SK-N-SH (cell line): Measurements from ENCODE around the gene OLFML3. TPM values are rescaled to one million over a fixed set of nuclear protein-coding genes. Genes with fewer than 3 reads are reported as not detected.

Source experiments
- CTCF ChIA-PET: fragments of 300-600, 350-600 bp; formaldehyde crosslinking; extraction: SDS; loops from one replicate; lab custom pipeline; 2021; lab: Yijun Ruan, JAX
- POLR2A ChIA-PET: fragments of 350-600 bp; sonication (Branson Sonifier 250); formaldehyde crosslinking; extraction: SDS; loops from one replicate; lab custom pipeline; 2020; ENCODE audit warnings: antibody characterized with exemption, inconsistent platforms; lab: Yijun Ruan, JAX
- DNase-seq: peaks from one replicate; pipeline ENCODE4 v3.0.0; 2012
- H2AFZ ChIP-seq: fragments of 200-600 bp; sonication (generic); 2 replicates; pipeline ENCODE4 v1.8.1; 2016; ENCODE audit warnings: antibody characterized with exemption, mild to moderate bottlenecking, low read depth
- H3F3A ChIP-seq: fragments of 200-600 bp; sonication (generic); replicated peaks from 2 replicates; pipeline ENCODE3; 2016; ENCODE audit warnings: antibody characterized with exemption, mild to moderate bottlenecking; ENCODE audit not compliant: insufficient read depth
- H3K27ac ChIP-seq, 2 experiments: fragments of 200-500 bp in 1 of 2; fragments of 200-600 bp in 1 of 2; sonication (Bioruptor generic) in 1 of 2; sonication (generic), shearing (Covaris generic) in 1 of 2; 2 replicates each; pipeline versions ENCODE4 v1.5.1 to v1.6.1; 2014 to 2016; ENCODE audit warnings: low read depth in 2 of 2, inconsistent platforms in 1 of 2, low read length in 1 of 2, mild to moderate bottlenecking in 1 of 2, mixed read lengths in 1 of 2
- H3K27me3 ChIP-seq: fragments of 200-600 bp; sonication (generic), shearing (Covaris generic); 2 replicates; pipeline ENCODE4 v1.6.1; 2016; ENCODE audit warnings: mixed run types; ENCODE audit not compliant: insufficient read depth
- H3K36me3 ChIP-seq, 2 experiments: fragments of 200-500 bp in 1 of 2; fragments of 200-600 bp in 1 of 2; sonication (Bioruptor generic) in 1 of 2; sonication (generic) in 1 of 2; replicated peaks in 1 of 2; 2 replicates each; pipeline versions ENCODE3 to v1.5.1; 2014 to 2016; ENCODE audit warnings: low read length in 1 of 2, mild to moderate bottlenecking in 1 of 2; ENCODE audit not compliant: insufficient read depth in 2 of 2, control insufficient read depth in 1 of 2
- H3K4me1 ChIP-seq, 2 experiments: fragments of 200-500 bp in 1 of 2; fragments of 200-600 bp in 1 of 2; sonication (Bioruptor generic) in 1 of 2; sonication (generic), shearing (Covaris generic) in 1 of 2; 2 replicates each; pipeline versions ENCODE4 v1.5.1 to v1.6.1; 2014 to 2016; ENCODE audit warnings: low read depth in 1 of 2, low read length in 1 of 2, mixed run types in 1 of 2; ENCODE audit not compliant: insufficient read depth in 2 of 2, control insufficient read depth in 1 of 2
- H3K4me2 ChIP-seq: fragments of 200-600 bp; sonication (generic), shearing (Covaris generic); 2 replicates; pipeline ENCODE4 v1.6.1; 2017; ENCODE audit warnings: mixed run types
- H3K4me3 ChIP-seq, 2 experiments: fragments of 200-500 bp in 1 of 2; fragments of 200-600 bp in 1 of 2; sonication (Bioruptor generic) in 1 of 2; sonication (generic), shearing (Covaris generic) in 1 of 2; 2 replicates each; pipeline versions ENCODE4 v1.5.1 to v1.8.1; 2014 to 2016; ENCODE audit warnings: low read depth in 2 of 2, inconsistent platforms in 1 of 2, low read length in 1 of 2, mild to moderate bottlenecking in 1 of 2, mixed read lengths in 1 of 2, moderate library complexity in 1 of 2
- H3K79me2 ChIP-seq: fragments of 200-600 bp; sonication (generic); 2 replicates; pipeline ENCODE4 v1.8.1; 2017; ENCODE audit warnings: mild to moderate bottlenecking; ENCODE audit not compliant: insufficient read depth
- H3K9ac ChIP-seq: fragments of 200-600 bp; sonication (generic); 2 replicates; pipeline ENCODE4 v1.6.1; 2017; ENCODE audit warnings: mixed run types
- H3K9me2 ChIP-seq: fragments of 200-600 bp; sonication (generic); 2 replicates; pipeline ENCODE4 v1.6.1; 2017; ENCODE audit warnings: mixed run types
- H3K9me3 ChIP-seq: fragments of 200-600 bp; sonication (generic); 2 replicates; pipeline ENCODE4 v1.6.1; 2017; ENCODE audit warnings: mixed run types, mild to moderate bottlenecking, moderate library complexity
- H4K20me1 ChIP-seq: fragments of 200-600 bp; sonication (generic); 2 replicates; pipeline ENCODE4 v1.6.1; 2017; ENCODE audit warnings: mild to moderate bottlenecking, mixed run types; ENCODE audit not compliant: insufficient read depth
- CHD2 ChIP-seq: fragments of 150-350 bp; IDR thresholded peaks from 2 replicates; pipeline ENCODE4 v1.6.1; 2018; ENCODE audit warnings: low read length; ENCODE audit not compliant: partially characterized antibody
- CTCF ChIP-seq: fragments of 200-600 bp; sonication (generic); IDR thresholded peaks from 2 replicates; pipeline ENCODE4 v1.6.1; 2017; ENCODE audit warnings: antibody characterized with exemption, mild to moderate bottlenecking, moderate library complexity
- EP300 ChIP-seq, 2 experiments: IDR thresholded peaks; 2 replicates each; pipeline versions ENCODE4 v1.4.0 to v1.6.1; 2012; ENCODE audit warnings: borderline replicate concordance in 1 of 2, low read depth in 1 of 2, low read length in 1 of 2
- FOXM1 ChIP-seq: IDR thresholded peaks from 2 replicates; pipeline ENCODE4 v1.4.0; 2012; ENCODE audit warnings: low read depth, mild to moderate bottlenecking
- GABPA ChIP-seq: IDR thresholded peaks from 2 replicates; pipeline ENCODE4 v1.4.0; 2012; ENCODE audit warnings: low read depth, mild to moderate bottlenecking
- MXI1 ChIP-seq: IDR thresholded peaks from 2 replicates; pipeline ENCODE4 v1.6.1; 2012; ENCODE audit warnings: mild to moderate bottlenecking, low read depth, low read length, improper control_type of control experiment
- NRF1 ChIP-seq: IDR thresholded peaks from 2 replicates; pipeline ENCODE4 v1.6.1; 2012; ENCODE audit warnings: low read depth, mild to moderate bottlenecking, low read length
- RCOR1 ChIP-seq: fragments of 150-350 bp; IDR thresholded peaks from 2 replicates; pipeline ENCODE4 v1.6.1; 2017; ENCODE audit warnings: antibody characterized with exemption, low read length
- REST ChIP-seq: IDR thresholded peaks from 2 replicates; pipeline ENCODE4 v1.6.1; 2012; ENCODE audit warnings: mild to moderate bottlenecking, low read depth, low read length, moderate library complexity
- RXRA ChIP-seq: IDR thresholded peaks from 2 replicates; pipeline ENCODE4 v1.4.0; 2012; ENCODE audit warnings: low read depth, mild to moderate bottlenecking, borderline replicate concordance
- SIN3A ChIP-seq: IDR thresholded peaks from 2 replicates; pipeline ENCODE4 v1.6.1; 2012; ENCODE audit warnings: low read depth, mild to moderate bottlenecking, low read length, moderate library complexity, borderline replicate concordance
- SMC3 ChIP-seq: IDR thresholded peaks from 2 replicates; pipeline ENCODE4 v1.6.1; 2012; ENCODE audit warnings: low read depth, low read length, improper control_type of control experiment
- TAF1 ChIP-seq: IDR thresholded peaks from 2 replicates; pipeline ENCODE4 v1.6.1; 2012; ENCODE audit warnings: low read depth, mild to moderate bottlenecking, low read length, moderate library complexity, borderline replicate concordance
- TEAD4 ChIP-seq: IDR thresholded peaks from 2 replicates; pipeline ENCODE4 v1.4.0; 2012; ENCODE audit warnings: mild to moderate bottlenecking, borderline replicate concordance; ENCODE audit not compliant: insufficient read depth
- YY1 ChIP-seq: IDR thresholded peaks from 2 replicates; pipeline ENCODE4 v1.4.0; 2012; ENCODE audit warnings: low read depth, mild to moderate bottlenecking
- WGBS: methylation state at CpG from one replicate; pipeline ENCODE4 v1.1.6; 2017; ENCODE audit warnings: low lambda C conversion rate; 5-methylcytosine and 5-hydroxymethylcytosine counted together
- polyA plus RNA-seq, 3 experiments: library from polyadenylated mRNA; depleted of rRNA; stranded (reverse); fragments of >200 nt; gene quantifications; 2 replicates each; pipeline ENCODE4 v1.2.3, GENCODE V29; 2012

The OLFML3 gene
- polyA plus RNA-seq, 1 of the 3 experiments (the other 2 are of a cell fraction): 26.1 TPM

DNA sequence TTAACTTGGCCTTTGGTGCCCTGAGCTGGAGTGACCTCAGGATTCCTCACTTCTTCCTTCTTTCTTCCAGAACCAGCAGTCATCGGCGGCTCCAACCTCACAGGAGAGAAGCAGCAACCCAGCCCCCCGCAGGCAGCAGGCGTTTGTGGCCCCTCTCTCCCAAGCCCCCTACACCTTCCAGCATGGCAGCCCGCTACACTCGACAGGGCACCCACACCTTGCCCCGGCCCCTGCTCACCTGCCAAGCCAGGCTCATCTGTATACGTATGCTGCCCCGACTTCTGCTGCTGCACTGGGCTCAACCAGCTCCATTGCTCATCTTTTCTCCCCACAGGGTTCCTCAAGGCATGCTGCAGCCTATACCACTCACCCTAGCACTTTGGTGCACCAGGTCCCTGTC, 6.3 kb upstream of the OLFML3 start:
- DNase-seq: no peak
- Histone ChIP-seq H3K36me3 (peaks cover 53 to 67% of the 10 kb centered on the region in 2 experiments), H3K27me3 (no peaks in the 10 kb centered on the region), H3K4me1 (peaks cover 3 to 31% of the 10 kb centered on the region in 2 experiments), H3K4me3 (no peak overlapping the region), H3K9me2 (no peaks in the 10 kb centered on the region), H3K9ac (no peak overlapping the region), H4K20me1 (no peaks in the 10 kb centered on the region), H3K9me3 (no peaks in the 10 kb centered on the region), H3K27ac (no peak overlapping the region), H2AFZ (no peak overlapping the region), H3K79me2 (no peaks in the 10 kb centered on the region), H3K4me2 (no peak overlapping the region), H3F3A (peaks cover 10% of the 10 kb centered on the region)
- 87% methylated on average over 7 of the region's 9 CpGs for WGBS
- TF ChIP-seq SIN3A: no peak
- TF ChIP-seq TAF1: no peak
- no peak for TF ChIP-seq FOXM1
- no peak for TF ChIP-seq YY1
- TF ChIP-seq RXRA: no peak
- TF ChIP-seq MXI1: no peak
- no peak for TF ChIP-seq NRF1
- no peak for TF ChIP-seq TEAD4
- no peak for TF ChIP-seq CTCF
- TF ChIP-seq RCOR1: no peak
- TF ChIP-seq REST: no peak
- no peak for TF ChIP-seq GABPA
- TF ChIP-seq CHD2: no peak
- no peak for TF ChIP-seq EP300 (IDR thresholded peaks at IDR 0.05; ENCODE audit: borderline replicate concordance in 1 of 2, low read depth in 1 of 2, low read length in 1 of 2)
- TF ChIP-seq SMC3: no peak
- ChIA-PET POLR2A (no interaction called here), CTCF (no interaction called here)
